Measurements from ENCODE around the gene EFCAB14. TPM values are rescaled to one million over a fixed set of nuclear protein-coding genes. Genes with fewer than 3 reads are reported as not detected.
"Not testable (repeated sequence)": the region's sequence is repeated elsewhere in the genome, so short reads cannot be mapped to it uniquely, and the experiment has no call there.

EFCAB14 gene
- total and polyA plus RNA-seq, 4 experiments from 2014 or later = 87.0 to 117 (median 97.6) TPM

GRCh38 chr1:46757956-46758528 is 39.1 kb upstream of the EFCAB14 start:
- no peak overlapping the region for H3K4me3 Mint-ChIP-seq
- no peaks in the 10 kb centered on the region for H3K9me3 ChIP-seq (ENCODE audit: control insufficient read depth in 1 of 2, low read length in 2 of 2)
- intact Hi-C loops (cut with micrococcal nuclease) = no loop called here
- H3K27me3 Mint-ChIP-seq = peaks cover 23 to 35% of the 10 kb centered on the region in 2 donors
- no peak overlapping the region for H3K27ac ChIP-seq (ENCODE audit: low read depth, low read length)
- H3K4me1 ChIP-seq (ENCODE audit: insufficient read depth, low read length) = no peaks in the 10 kb centered on the region
- no peaks in the 10 kb centered on the region for H3K36me3 ChIP-seq (ENCODE audit: insufficient read depth, low read length)
- no peak overlapping the region for H3K4me3 ChIP-seq (ENCODE audit: low read length in 2 of 2)
- ChIA-PET POLR2A (ENCODE audit: partially characterized antibody) (no interaction called here), CTCF (ENCODE audit: partially characterized antibody) (no interaction called here)
- H3K9me3 Mint-ChIP-seq = peaks cover 0 to 6% (median 2%) of the 10 kb centered on the region in 8 donors
- no peak overlapping the region for H3K27ac Mint-ChIP-seq
- no peaks in the 10 kb centered on the region for H3K36me3 Mint-ChIP-seq
- H3K27me3 ChIP-seq (ENCODE audit: insufficient read depth, low read length) = peaks cover 4% of the 10 kb centered on the region
- no peak for DNase-seq
- no peaks in the 10 kb centered on the region for H3K4me1 Mint-ChIP-seq

- no peak overlapping the region for H3K4me3 Mint-ChIP-seq
- no peak overlapping the region for H3K4me3 ChIP-seq (ENCODE audit: low read length in 2 of 2)
- intact Hi-C loops (cut with micrococcal nuclease) = no loop called here
- no peaks in the 10 kb centered on the region for H3K4me1 Mint-ChIP-seq
- POLR2A ChIA-PET (ENCODE audit: partially characterized antibody) = no interaction called here
- H3K27me3 ChIP-seq (ENCODE audit: insufficient read depth, low read length) = peaks cover 4% of the 10 kb centered on the region
- H3K27me3 Mint-ChIP-seq = peaks cover 22 to 36% of the 10 kb centered on the region in 2 donors
- H3K36me3 Mint-ChIP-seq = no peaks in the 10 kb centered on the region
- DNase-seq = no peak
- CTCF ChIA-PET (ENCODE audit: partially characterized antibody) = no interaction called here
- no peak overlapping the region for H3K27ac Mint-ChIP-seq
- H3K4me1 ChIP-seq (ENCODE audit: insufficient read depth, low read length) = no peaks in the 10 kb centered on the region
- no peak overlapping the region for H3K27ac ChIP-seq (ENCODE audit: low read depth, low read length)
- no peaks in the 10 kb centered on the region for H3K36me3 ChIP-seq (ENCODE audit: insufficient read depth, low read length)
- H3K9me3 Mint-ChIP-seq = peaks cover 0 to 2% (median 0%) of the 10 kb centered on the region in 8 donors
- no peaks in the 10 kb centered on the region for H3K9me3 ChIP-seq (ENCODE audit: control insufficient read depth in 1 of 2, low read length in 2 of 2)
Measured at GRCh38 chr1:46757247-46757955, 38.5 kb upstream of the EFCAB14 start.

GRCh38 chr1:46755121-46755520 is 36.2 kb upstream of the EFCAB14 start:
- no peaks in the 10 kb centered on the region for H3K4me1 ChIP-seq (ENCODE audit: insufficient read depth, low read length)
- intact Hi-C loops (cut with micrococcal nuclease) = no loop called here
- peaks cover 4% of the 10 kb centered on the region for H3K27me3 ChIP-seq (ENCODE audit: insufficient read depth, low read length)
- no peaks in the 10 kb centered on the region for H3K9me3 Mint-ChIP-seq
- ChIA-PET CTCF (ENCODE audit: partially characterized antibody) (no interaction called here), POLR2A (ENCODE audit: partially characterized antibody) (no interaction called here)
- DNase-seq = no peak
- no peaks in the 10 kb centered on the region for H3K36me3 Mint-ChIP-seq
- H3K4me3 ChIP-seq (ENCODE audit: low read length in 2 of 2) = no peak overlapping the region
- no peak overlapping the region for H3K4me3 Mint-ChIP-seq
- H3K4me1 Mint-ChIP-seq = no peaks in the 10 kb centered on the region
- H3K36me3 ChIP-seq (ENCODE audit: insufficient read depth, low read length) = no peaks in the 10 kb centered on the region
- H3K27me3 Mint-ChIP-seq = peaks cover 16 to 35% of the 10 kb centered on the region in 2 donors
- no peak overlapping the region for H3K27ac Mint-ChIP-seq
- no peaks in the 10 kb centered on the region for H3K9me3 ChIP-seq (ENCODE audit: control insufficient read depth in 1 of 2, low read length in 2 of 2)
- H3K27ac ChIP-seq (ENCODE audit: low read depth, low read length) = no peak overlapping the region

GRCh38 chr1:46754707-46755106 is 35.8 kb upstream of the EFCAB14 start:
- H3K4me1 ChIP-seq (ENCODE audit: insufficient read depth, low read length); CTCF ChIA-PET (ENCODE audit: partially characterized antibody); H3K36me3 ChIP-seq (ENCODE audit: insufficient read depth, low read length); H3K9me3 Mint-ChIP-seq; H3K9me3 ChIP-seq (ENCODE audit: control insufficient read depth in 1 of 2, low read length in 2 of 2); H3K4me1 Mint-ChIP-seq; H3K4me3 ChIP-seq (ENCODE audit: low read length in 2 of 2); DNase-seq; H3K36me3 Mint-ChIP-seq; intact Hi-C loops (cut with micrococcal nuclease); H3K4me3 Mint-ChIP-seq; H3K27me3 ChIP-seq (ENCODE audit: insufficient read depth, low read length); H3K27ac ChIP-seq (ENCODE audit: low read depth, low read length); POLR2A ChIA-PET (ENCODE audit: partially characterized antibody); H3K27ac Mint-ChIP-seq: not testable (repeated sequence)
- H3K27me3 Mint-ChIP-seq = peaks cover 16 to 38% of the 10 kb centered on the region in 2 donors

- POLR2A ChIA-PET (ENCODE audit: partially characterized antibody) = no interaction called here
- no peak for DNase-seq
- no peaks in the 10 kb centered on the region for H3K9me3 Mint-ChIP-seq
Measured at GRCh38 chr1:46753985-46754384, 35.1 kb upstream of the EFCAB14 start.

GRCh38 chr1:46749921-46750404 is 31.0 kb upstream of the EFCAB14 start:
- ChIA-PET CTCF (ENCODE audit: partially characterized antibody) (no interaction called here), POLR2A (ENCODE audit: partially characterized antibody) (no interaction called here)
- no peaks in the 10 kb centered on the region for H3K36me3 Mint-ChIP-seq
- Histone ChIP-seq H3K9me3 (ENCODE audit: control insufficient read depth in 1 of 2, low read length in 2 of 2) (no peaks in the 10 kb centered on the region), H3K36me3 (ENCODE audit: insufficient read depth, low read length) (no peaks in the 10 kb centered on the region), H3K4me1 (ENCODE audit: insufficient read depth, low read length) (no peaks in the 10 kb centered on the region), H3K4me3 (ENCODE audit: low read length in 2 of 2) (no peak overlapping the region), H3K27ac (ENCODE audit: low read depth, low read length) (no peak overlapping the region), H3K27me3 (ENCODE audit: insufficient read depth, low read length) (no peaks in the 10 kb centered on the region)
- peaks cover 0 to 4% (median 0%) of the 10 kb centered on the region in 8 donors for H3K9me3 Mint-ChIP-seq
- no peak overlapping the region for H3K4me3 Mint-ChIP-seq
- peaks cover 22 to 39% of the 10 kb centered on the region in 2 donors for H3K27me3 Mint-ChIP-seq
- H3K27ac Mint-ChIP-seq = no peak overlapping the region
- no peaks in the 10 kb centered on the region for H3K4me1 Mint-ChIP-seq
- DNase-seq = no peak
- intact Hi-C loops (cut with micrococcal nuclease) = no loop called here

More at GRCh38 chr1:46753985-46754384, 35.1 kb upstream of the EFCAB14 start:
- CTCF ChIA-PET (ENCODE audit: partially characterized antibody) = no interaction called here
- Histone ChIP-seq H3K36me3 (ENCODE audit: insufficient read depth, low read length) (no peaks in the 10 kb centered on the region), H3K4me1 (ENCODE audit: insufficient read depth, low read length) (no peaks in the 10 kb centered on the region), H3K27ac (ENCODE audit: low read depth, low read length) (no peak overlapping the region), H3K4me3 (ENCODE audit: low read length in 2 of 2) (no peak overlapping the region), H3K9me3 (ENCODE audit: control insufficient read depth in 1 of 2, low read length in 2 of 2) (no peaks in the 10 kb centered on the region), H3K27me3 (ENCODE audit: insufficient read depth, low read length) (peaks cover 4% of the 10 kb centered on the region)
- Mint-ChIP-seq H3K4me3 (no peak overlapping the region), H3K27me3 (peaks cover 14 to 38% of the 10 kb centered on the region in 2 donors), H3K4me1 (no peaks in the 10 kb centered on the region), H3K27ac (no peak overlapping the region), H3K36me3 (no peaks in the 10 kb centered on the region)
- intact Hi-C loops (cut with micrococcal nuclease) = no loop called here

GRCh38 chr1:46749404-46749803 is 30.5 kb upstream of the EFCAB14 start:
- ChIA-PET POLR2A (ENCODE audit: partially characterized antibody) (no interaction called here), CTCF (ENCODE audit: partially characterized antibody) (no interaction called here)
- H3K9me3 ChIP-seq (ENCODE audit: control insufficient read depth in 1 of 2, low read length in 2 of 2) = no peaks in the 10 kb centered on the region
- peaks cover 22 to 39% of the 10 kb centered on the region in 2 donors for H3K27me3 Mint-ChIP-seq
- no peaks in the 10 kb centered on the region for H3K27me3 ChIP-seq (ENCODE audit: insufficient read depth, low read length)
- H3K36me3 Mint-ChIP-seq = no peaks in the 10 kb centered on the region
- no peak overlapping the region for H3K27ac ChIP-seq (ENCODE audit: low read depth, low read length)
- no peak overlapping the region for H3K4me3 ChIP-seq (ENCODE audit: low read length in 2 of 2)
- peaks cover 0 to 4% (median 0%) of the 10 kb centered on the region in 8 donors for H3K9me3 Mint-ChIP-seq
- H3K27ac Mint-ChIP-seq = no peak overlapping the region
- H3K36me3 ChIP-seq (ENCODE audit: insufficient read depth, low read length) = no peaks in the 10 kb centered on the region
- H3K4me1 Mint-ChIP-seq = no peaks in the 10 kb centered on the region
- H3K4me3 Mint-ChIP-seq = no peak overlapping the region
- DNase-seq = no peak
- H3K4me1 ChIP-seq (ENCODE audit: insufficient read depth, low read length) = no peaks in the 10 kb centered on the region
- intact Hi-C loops (cut with micrococcal nuclease) = no loop called here
